Activated CD4-positive, alpha-beta memory T cell treated with anti-CD3 and anti-CD28 coated beads, Interleukin-2, amount 10 ng/mL, durations not matched to agents 7 days and 5 days (primary cell): Measurements from ENCODE around the gene IKBKE. TPM values are rescaled to one million over a fixed set of nuclear protein-coding genes. Genes with fewer than 3 reads are reported as not detected.

Source experiments
- CTCF ChIA-PET: fragments of 350-600 bp; sonication (Branson Sonifier 250); formaldehyde crosslinking; loops from one replicate; lab custom pipeline; 2021; ENCODE audit warnings: antibody characterized with exemption, inconsistent platforms; lab: Charles Lee
- POLR2A ChIA-PET: fragments of 350-600 bp; sonication (Branson Sonifier 250); formaldehyde crosslinking; loops from one replicate; lab custom pipeline; 2021; ENCODE audit warnings: antibody characterized with exemption; lab: Charles Lee
- DNase-seq: peaks from one replicate; pipeline ENCODE4 v3.0.0-alpha.2; 2020
- H3K27ac Mint-ChIP-seq: one replicate; pipeline ENCODE4 v1.8.0; 2021; ENCODE audit warnings: mild to moderate bottlenecking, mixed read lengths
- H3K27me3 Mint-ChIP-seq: one replicate; pipeline ENCODE4 v1.8.0; 2021; ENCODE audit warnings: mixed read lengths
- H3K36me3 Mint-ChIP-seq: one replicate; pipeline ENCODE4 v1.8.0; 2021; ENCODE audit warnings: low read depth, mixed read lengths
- H3K4me1 Mint-ChIP-seq: one replicate; pipeline ENCODE4 v1.8.0; 2021; ENCODE audit warnings: mixed read lengths
- H3K4me3 Mint-ChIP-seq: one replicate; pipeline ENCODE4 v1.8.0; 2021; ENCODE audit warnings: mild to moderate bottlenecking, mixed read lengths
- H3K9me3 Mint-ChIP-seq: one replicate; pipeline ENCODE4 v1.8.0; 2021; ENCODE audit warnings: mixed read lengths
- total RNA-seq, 2 experiments: library from RNA; stranded (reverse); gene quantifications; one replicate each; pipeline ENCODE4 v1.2.3, GENCODE V29; 2021

Gene IKBKE
- total RNA-seq, 2 experiments from 2014 or later, result 61.8 to 63.6 TPM

GRCh38 chr1:206500046-206500445, 29.8 kb downstream of the IKBKE start:
- ChIA-PET CTCF (interaction anchor here (1.0 kb wide), 1 partner anchor 21 kb away, joined by 3 read pairs; no protein-coding TSS in a partner anchor), POLR2A (interaction anchor here (1.9 kb wide), 1 partner anchor 9 kb away, joined by 6 read pairs; no protein-coding TSS in a partner anchor)
- DNase-seq, result no peak
- H3K27ac Mint-ChIP-seq, result no peak overlapping the region
- peaks cover 34% of the 10 kb centered on the region for H3K36me3 Mint-ChIP-seq
- H3K4me3 Mint-ChIP-seq, result no peak overlapping the region
- no peaks in the 10 kb centered on the region for H3K9me3 Mint-ChIP-seq
- no peaks in the 10 kb centered on the region for H3K27me3 Mint-ChIP-seq
- H3K4me1 Mint-ChIP-seq, result peaks cover 32% of the 10 kb centered on the region

GRCh38 chr1:206501881-206502280, 31.6 kb downstream of the IKBKE start:
- H3K4me1 Mint-ChIP-seq, result peaks cover 41% of the 10 kb centered on the region
- ChIA-PET CTCF (interaction anchor here (1.1 to 1.8 kb wide), 3 partner anchors 12 to 133 kb away, joined by 3 to 6 read pairs (median 3); partner anchors contain the start of gene DYRK3), POLR2A (interaction anchor here (2.2 to 2.3 kb wide), 3 partner anchors 8 to 62 kb away, joined by 6 to 8 read pairs (median 7); no protein-coding TSS in a partner anchor)
- no peak for DNase-seq
- peaks cover 21% of the 10 kb centered on the region for H3K36me3 Mint-ChIP-seq
- no peaks in the 10 kb centered on the region for H3K9me3 Mint-ChIP-seq
- no peak overlapping the region for H3K4me3 Mint-ChIP-seq
- H3K27ac Mint-ChIP-seq, result no peak overlapping the region
- H3K27me3 Mint-ChIP-seq, result peaks cover 8% of the 10 kb centered on the region

- no peak for DNase-seq
- no peak overlapping the region for H3K4me3 Mint-ChIP-seq
- peaks cover 41% of the 10 kb centered on the region for H3K4me1 Mint-ChIP-seq
- POLR2A ChIA-PET, result interaction anchor here (2.2 to 2.3 kb wide), 3 partner anchors 9 to 61 kb away, joined by 6 to 8 read pairs (median 7); no protein-coding TSS in a partner anchor
- H3K9me3 Mint-ChIP-seq, result no peaks in the 10 kb centered on the region
- CTCF ChIA-PET, result interaction anchor here (1.3 to 1.8 kb wide), 3 partner anchors 12 to 162 kb away, joined by 3 to 6 read pairs (median 6); no protein-coding TSS in a partner anchor
- H3K27me3 Mint-ChIP-seq, result peaks cover 8% of the 10 kb centered on the region
- H3K27ac Mint-ChIP-seq, result no peak overlapping the region
- H3K36me3 Mint-ChIP-seq, result peaks cover 17% of the 10 kb centered on the region
These were observed 32.1 kb downstream of the IKBKE start for GRCh38 chr1:206502403-206502802.

GRCh38 chr1:206502812-206503211, 32.5 kb downstream of the IKBKE start:
- Mint-ChIP-seq H3K4me3 (no peak overlapping the region), H3K27me3 (peaks cover 9% of the 10 kb centered on the region), H3K27ac (no peak overlapping the region), H3K9me3 (no peaks in the 10 kb centered on the region), H3K4me1 (peaks cover 41% of the 10 kb centered on the region), H3K36me3 (peaks cover 17% of the 10 kb centered on the region)
- DNase-seq, result no peak
- ChIA-PET CTCF (interaction anchor here (0.9 to 1.8 kb wide), 4 partner anchors 13 to 161 kb away, joined by 3 to 6 read pairs (median 4); no protein-coding TSS in a partner anchor), POLR2A (interaction anchor here (1.2 to 2.3 kb wide), 4 partner anchors 9 to 61 kb away, joined by 6 to 8 read pairs (median 6); no protein-coding TSS in a partner anchor)

GRCh38 chr1:206503591-206504362, 33.5 kb downstream of the IKBKE start:
- Mint-ChIP-seq H3K9me3 (no peaks in the 10 kb centered on the region), H3K27ac (peak overlapping the region; percentile 51), H3K36me3 (peaks cover 7% of the 10 kb centered on the region), H3K27me3 (peaks cover 18% of the 10 kb centered on the region), H3K4me3 (no peak overlapping the region), H3K4me1 (peaks cover 48% of the 10 kb centered on the region)
- ChIA-PET POLR2A (interaction anchor here (1.2 to 2.3 kb wide), 6 partner anchors 9 to 76 kb away, joined by 3 to 8 read pairs (median 6); no protein-coding TSS in a partner anchor), CTCF (interaction anchor here (0.6 to 1.3 kb wide), 8 partner anchors 24 to 160 kb away, joined by 3 to 6 read pairs (median 4); partner anchors contain the start of gene EIF2D)
- DNase-seq, result peak; percentile 49

- CTCF ChIA-PET, result interaction anchor here (0.8 to 1.3 kb wide), 4 partner anchors 14 to 108 kb away, joined by 3 to 6 read pairs (median 4); partner anchors contain the start of gene EIF2D
- peak overlapping the region; percentile 51 for H3K27ac Mint-ChIP-seq
These were observed 34.1 kb downstream of the IKBKE start for GRCh38 chr1:206504363-206504713.

GRCh38 chr1:206505702-206506355, 35.6 kb downstream of the IKBKE start:
- no peaks in the 10 kb centered on the region for H3K9me3 Mint-ChIP-seq
- peak overlapping the region; percentile 67 for H3K4me3 Mint-ChIP-seq
- peaks cover 50% of the 10 kb centered on the region for H3K4me1 Mint-ChIP-seq
- ChIA-PET POLR2A (interaction anchor here (0.7 to 2.7 kb wide), 11 partner anchors 12 to 177 kb away, joined by 3 to 12 read pairs (median 6); partner anchors contain the start of gene IKBKE), CTCF (interaction anchor here (0.6 to 2.4 kb wide), 7 partner anchors 10 to 158 kb away, joined by 3 to 14 read pairs (median 3); partner anchors contain the start of gene EIF2D)
- H3K27ac Mint-ChIP-seq, result no peak overlapping the region
- H3K27me3 Mint-ChIP-seq, result peaks cover 38% of the 10 kb centered on the region
- peaks cover 4% of the 10 kb centered on the region for H3K36me3 Mint-ChIP-seq
- DNase-seq, result no peak

More at GRCh38 chr1:206504363-206504713, 34.1 kb downstream of the IKBKE start:
- peaks cover 48% of the 10 kb centered on the region for H3K4me1 Mint-ChIP-seq
- DNase-seq, result no peak
- POLR2A ChIA-PET, result interaction anchor here (1.3 to 2.3 kb wide), 5 partner anchors 9 to 76 kb away, joined by 3 to 8 read pairs (median 6); no protein-coding TSS in a partner anchor
- H3K27me3 Mint-ChIP-seq, result peaks cover 24% of the 10 kb centered on the region
- no peak overlapping the region for H3K4me3 Mint-ChIP-seq
- peaks cover 4% of the 10 kb centered on the region for H3K36me3 Mint-ChIP-seq
- H3K9me3 Mint-ChIP-seq, result no peaks in the 10 kb centered on the region

- peak overlapping the region; percentile 67 for H3K4me3 Mint-ChIP-seq
- no peaks in the 10 kb centered on the region for H3K9me3 Mint-ChIP-seq
- POLR2A ChIA-PET, result interaction anchor here (0.7 to 2.7 kb wide), 17 partner anchors 9 to 178 kb away, joined by 3 to 12 read pairs (median 5); partner anchors contain the start of gene IKBKE
- no peak overlapping the region for H3K27ac Mint-ChIP-seq
- H3K4me1 Mint-ChIP-seq, result peaks cover 50% of the 10 kb centered on the region
- CTCF ChIA-PET, result interaction anchor here (0.6 to 2.4 kb wide), 11 partner anchors 9 to 406 kb away, joined by 3 to 14 read pairs (median 3); partner anchors contain the start of gene EIF2D
- peaks cover 4% of the 10 kb centered on the region for H3K36me3 Mint-ChIP-seq
- peak; percentile 27 for DNase-seq
- H3K27me3 Mint-ChIP-seq, result peaks cover 38% of the 10 kb centered on the region
These were observed 36.4 kb downstream of the IKBKE start for GRCh38 chr1:206506405-206507283.

GRCh38 chr1:206507284-206508129, 37.2 kb downstream of the IKBKE start, which contains the start of gene RASSF5:
Gene RASSF5 (plus strand): TSS chr1:206507531. CDS start chr1:206507603, 72 bp downstream.
- Mint-ChIP-seq H3K27ac (no peak within 1 kb of the TSS), H3K4me3 (peak within 1 kb of the TSS; percentile 67), H3K4me1 (peaks cover 50% of the 10 kb centered on the region), H3K27me3 (peaks cover 38% of the 10 kb centered on the region), H3K9me3 (no peaks in the 10 kb centered on the region), H3K36me3 (no peaks in the 10 kb centered on the region)
- peak; percentile 87 for DNase-seq
- POLR2A ChIA-PET, result interaction anchor here (0.8 to 2.7 kb wide), 15 partner anchors 9 to 177 kb away, joined by 3 to 12 read pairs (median 6); partner anchors contain the start of gene IKBKE
- CTCF ChIA-PET, result interaction anchor here (0.7 to 2.4 kb wide), 7 partner anchors 28 to 405 kb away, joined by 3 to 14 read pairs (median 3); partner anchors contain the start of gene EIF2D

- no peak for DNase-seq
- CTCF ChIA-PET, result interaction anchor here (1.1 to 1.8 kb wide), 2 partner anchors 29 kb away, joined by 3 to 4 read pairs; no protein-coding TSS in a partner anchor
- H3K36me3 Mint-ChIP-seq, result no peaks in the 10 kb centered on the region
- H3K27me3 Mint-ChIP-seq, result peaks cover 38% of the 10 kb centered on the region
- H3K4me1 Mint-ChIP-seq, result peaks cover 45% of the 10 kb centered on the region
- peak overlapping the region; percentile 56 for H3K4me3 Mint-ChIP-seq
- no peaks in the 10 kb centered on the region for H3K9me3 Mint-ChIP-seq
- no peak overlapping the region for H3K27ac Mint-ChIP-seq
- POLR2A ChIA-PET, result interaction anchor here (2.7 kb wide), 1 partner anchor 14 kb away, joined by 12 read pairs; no protein-coding TSS in a partner anchor
These were observed 38.0 kb downstream of the IKBKE start for GRCh38 chr1:206508130-206508889.
